Heart left ventricle (tissue), 16 donors: ENCODE data around the gene ZNF536. TPM values are rescaled to one million over a fixed set of nuclear protein-coding genes. Genes with fewer than 3 reads are reported as not detected.
"Not testable (repeated sequence)": the region's sequence is repeated elsewhere in the genome, so short reads cannot be mapped to it uniquely, and the experiment has no call there.

Experiments
- ATAC-seq, 4 donors: fragments of 200-7000 bp; cut with Tn5 transposase; one replicate each; pipeline ENCODE4 v1.9.1; 2020 to 2022; ENCODE audit warnings: moderate library complexity in 4 of 4, mild to moderate bottlenecking in 3 of 4, moderate number of reproducible peaks in 1 of 4
- DNase-seq, 5 donors: peaks; one replicate each; pipeline ENCODE4 v3.0.0-alpha.2; 2020
- H3K27ac ChIP-seq, 12 donors: fragments of 200-600 bp; sonication (generic) in 4 of 12; one replicate each; pipeline versions ENCODE4 v1.5.0 to v1.8.0; 2016 to 2022; ENCODE audit warnings: mild to moderate bottlenecking in 2 of 12
- H3K27me3 ChIP-seq, 9 donors: fragments of 200-600 bp; sonication (generic) in 2 of 9; one replicate each; pipeline versions ENCODE4 v1.5.1 to v1.8.0; 2016 to 2022; ENCODE audit warnings: mild to moderate bottlenecking in 3 of 9
- H3K36me3 ChIP-seq, 9 donors: fragments of 200-600 bp; sonication (generic) in 2 of 9; one replicate each; pipeline versions ENCODE4 v1.5.0 to v1.8.0; 2018 to 2022; ENCODE audit warnings: mild to moderate bottlenecking in 2 of 9
- H3K4me1 ChIP-seq, 12 donors: fragments of 200-600 bp; sonication (generic) in 4 of 12; one replicate each; pipeline versions ENCODE4 v1.5.0 to v1.8.0; 2016 to 2022; ENCODE audit warnings: mild to moderate bottlenecking in 3 of 12
- H3K4me3 ChIP-seq, 12 donors: fragments of 200-600 bp; sonication (generic) in 4 of 12; one replicate each; pipeline versions ENCODE4 v1.5.0 to v1.8.0; 2017 to 2022; ENCODE audit warnings: mild to moderate bottlenecking in 9 of 12, moderate library complexity in 4 of 12
- H3K9me3 ChIP-seq, 12 donors: fragments of 200-600 bp; sonication (generic) in 4 of 12; one replicate each; pipeline versions ENCODE4 v1.5.0 to v1.8.0; 2016 to 2022; ENCODE audit warnings: mild to moderate bottlenecking in 1 of 12
- POLR2A ChIP-seq, 2 donors: fragments of 450-650 bp; IDR thresholded peaks; one replicate each; pipeline ENCODE4 v1.6.1; 2017; ENCODE audit warnings: antibody characterized with exemption in 2 of 2, mild to moderate bottlenecking in 2 of 2, moderate library complexity in 2 of 2
- WGBS, 4 donors: extraction: QIAGEN DNeasy Blood & Tissue Kit in 2 of 4; methylation state at CpG; one replicate each; pipeline versions ENCODE4 v1.1.5 to v1.1.7; 2013 to 2018; 5-methylcytosine and 5-hydroxymethylcytosine counted together
- intact Hi-C, 10 donors: fragments of 100-400 bp; cut with DNase I; formaldehyde crosslinking; loops; one replicate each; pipeline versions ENCODE4 v1.11.1 to v1.14.2; 2022
- polyA plus RNA-seq, 2 donors: library from polyadenylated mRNA; stranded (reverse); fragments of 200-250 nt; gene quantifications; one replicate each; pipeline ENCODE4 v1.2.3, GENCODE V29; 2013
- total RNA-seq, 9 donors: library from RNA; depleted of rRNA in 2 of 9; stranded (reverse); fragments of >200 nt in 2 of 9; fragmentation: NEBNext Ultra II Directional in 3 of 9; extraction: Animal tissue kit (Norgen Biotek cat#: 25700) in 3 of 9; gene quantifications; one replicate each; pipeline versions ENCODE4 v1.1.0 to v1.2.4, GENCODE V29; 2016 to 2023
- TF ChIP-seq, protein P1 (sequence below), 12 donors: fragments of 200-600 bp; sonication (generic) in 4 of 12; IDR thresholded peaks; one replicate each; pipeline versions ENCODE4 v1.5.0 to v1.8.0; 2018 to 2022; ENCODE audit warnings: antibody characterized with exemption in 12 of 12, mild to moderate bottlenecking in 5 of 12
- donor health status: ischemic (EF 13 %, LVEDD 7.1; RV severe dilation, severe dysfunction).
- donor health status: healthy with polysubstance abuse.
- donor health status: DM: no; HTN: yes; CAD: no.
- donor health status: DM: no; HTN: no; CAD: no.
- donor health status: ischemic (EF 25% LVEDD 6.9; RV normal size, moderate dysfunction).
- donor health status: ischemic (EF 25% LVEDD 5.7; RV mildly dilated, moderate dysfunction).
- donor health status: healthy.
- donor health status: DM: yes; HTN: yes; CAD: no.
- donor health status: ischemic (EF 35%, LVEDD 5.7; RV mildly dilated, moderate dysfunction).
- donor health status: nonischemic (EF 11% LVEDD 7.7; RV severe dilation, severe dysfunction).
- donor health status: DM: yes; HTN: yes; CAD: no.
- donor health status: PGD.
- donor health status: ischemic (EF 29% LVEDD 5.4; RV normal size, mild dysfunction).
- donor health status: nonischemic (EF 23%, LVEDD 6.1; RV moderate dilation, normal function).

ZNF536 gene
- total and polyA plus RNA-seq, 11 donors: 0.17 to 10.1 (median 2.0) TPM

DNA sequence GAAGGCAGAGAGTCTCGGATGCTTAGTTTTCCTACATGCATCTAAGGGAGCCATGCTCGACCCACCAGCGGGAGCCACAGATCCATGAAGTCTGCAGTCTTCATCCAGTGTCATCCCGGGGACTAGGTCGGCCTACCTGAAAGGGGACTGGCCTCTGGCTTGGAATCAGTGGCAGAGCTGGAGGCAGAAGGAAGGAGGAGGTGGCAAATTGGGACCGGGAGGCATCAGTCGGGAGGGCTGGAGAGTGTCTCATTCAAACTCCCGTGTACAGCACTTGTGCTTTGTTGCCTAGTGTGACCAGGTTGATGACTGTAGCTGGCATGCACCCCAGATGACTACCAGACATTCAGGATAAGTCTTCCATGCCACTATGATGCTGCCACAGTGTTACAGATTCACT is 26.5 kb upstream of the ZNF536 start:
- no peaks in the 10 kb centered on the region for H3K4me1 ChIP-seq
- no peaks in the 10 kb centered on the region for H3K9me3 ChIP-seq
- no peak for DNase-seq
- ATAC-seq: no peak
- 83 to 87% (median 86%) methylated on average over 8 of the region's 8 CpGs for WGBS, 4 donors
- peaks cover 0 to 4% (median 0%) of the 10 kb centered on the region in 9 donors for H3K27me3 ChIP-seq
- intact Hi-C loops: no loop called here
- TF ChIP-seq, protein P1, sequence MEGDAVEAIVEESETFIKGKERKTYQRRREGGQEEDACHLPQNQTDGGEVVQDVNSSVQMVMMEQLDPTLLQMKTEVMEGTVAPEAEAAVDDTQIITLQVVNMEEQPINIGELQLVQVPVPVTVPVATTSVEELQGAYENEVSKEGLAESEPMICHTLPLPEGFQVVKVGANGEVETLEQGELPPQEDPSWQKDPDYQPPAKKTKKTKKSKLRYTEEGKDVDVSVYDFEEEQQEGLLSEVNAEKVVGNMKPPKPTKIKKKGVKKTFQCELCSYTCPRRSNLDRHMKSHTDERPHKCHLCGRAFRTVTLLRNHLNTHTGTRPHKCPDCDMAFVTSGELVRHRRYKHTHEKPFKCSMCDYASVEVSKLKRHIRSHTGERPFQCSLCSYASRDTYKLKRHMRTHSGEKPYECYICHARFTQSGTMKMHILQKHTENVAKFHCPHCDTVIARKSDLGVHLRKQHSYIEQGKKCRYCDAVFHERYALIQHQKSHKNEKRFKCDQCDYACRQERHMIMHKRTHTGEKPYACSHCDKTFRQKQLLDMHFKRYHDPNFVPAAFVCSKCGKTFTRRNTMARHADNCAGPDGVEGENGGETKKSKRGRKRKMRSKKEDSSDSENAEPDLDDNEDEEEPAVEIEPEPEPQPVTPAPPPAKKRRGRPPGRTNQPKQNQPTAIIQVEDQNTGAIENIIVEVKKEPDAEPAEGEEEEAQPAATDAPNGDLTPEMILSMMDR (IDR thresholded peaks at IDR 0.05): no peak
- TF ChIP-seq POLR2A (IDR thresholded peaks at IDR 0.05): no peak
- H3K4me3 ChIP-seq: no peak overlapping the region
- no peak overlapping the region for H3K27ac ChIP-seq
- H3K36me3 ChIP-seq: no peaks in the 10 kb centered on the region

DNA sequence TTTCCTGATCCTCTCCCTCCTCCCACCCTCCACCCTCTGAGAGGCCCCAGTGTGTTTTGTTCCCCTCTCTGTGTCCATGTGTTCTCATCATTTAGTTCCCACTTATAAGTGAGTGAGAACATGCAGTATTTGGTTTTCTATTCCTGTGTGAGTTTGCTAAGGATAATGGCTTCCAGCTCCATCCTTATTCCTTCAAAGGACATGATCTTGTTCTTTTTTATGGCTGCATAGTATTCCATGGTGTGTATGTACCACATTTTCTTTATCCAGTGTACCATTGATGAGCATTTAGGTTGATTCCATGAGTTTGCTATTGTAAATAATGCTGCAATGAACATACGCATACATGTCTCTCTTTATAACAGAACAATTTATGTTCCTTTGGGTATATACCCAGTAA is 25.7 kb upstream of the ZNF536 start:
- WGBS, 4 donors: 95 to 100% (median 95%) methylated on average over 1 of the region's 1 CpG
- H3K27me3 ChIP-seq, H3K36me3 ChIP-seq, ATAC-seq, H3K4me1 ChIP-seq, intact Hi-C loops, H3K27ac ChIP-seq, H3K4me3 ChIP-seq, H3K9me3 ChIP-seq, DNase-seq: not testable (repeated sequence)

DNA sequence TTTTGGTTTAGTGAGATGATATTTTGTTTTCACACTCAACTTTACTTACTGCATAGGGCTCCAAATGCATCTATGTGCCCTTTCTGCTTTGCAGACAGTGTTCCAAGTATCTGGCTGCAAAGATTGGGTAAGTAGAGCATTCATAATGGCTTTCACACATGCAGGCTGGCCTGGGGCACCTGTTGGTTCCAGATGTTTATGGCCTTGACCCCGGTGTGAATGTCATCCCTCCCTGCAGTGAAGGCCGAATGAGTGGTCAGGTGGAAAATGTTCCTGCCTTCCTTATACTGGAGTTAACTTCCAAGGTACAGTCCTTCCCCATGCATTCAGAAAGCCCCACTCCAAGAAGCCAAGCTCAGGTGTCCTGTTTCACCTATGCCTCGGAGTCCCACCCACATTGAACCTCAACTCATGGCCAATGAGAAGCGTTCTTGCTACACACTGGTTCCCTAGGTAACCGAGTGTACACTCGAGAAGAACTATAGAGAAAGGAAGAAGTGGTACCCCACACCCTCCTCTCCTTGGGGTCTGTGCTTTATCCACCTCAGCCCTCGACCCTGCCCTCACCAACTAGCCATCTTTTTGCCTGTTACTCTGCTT is 23.0 kb upstream of the ZNF536 start:
- no peak overlapping the region for H3K4me3 ChIP-seq
- intact Hi-C loops: no loop called here
- no peaks in the 10 kb centered on the region for H3K9me3 ChIP-seq
- WGBS, 4 donors: 42 to 62% (median 56%) methylated on average over 7 of the region's 7 CpGs
- no peaks in the 10 kb centered on the region for H3K4me1 ChIP-seq
- DNase-seq: no peak
- no peaks in the 10 kb centered on the region for H3K36me3 ChIP-seq
- no peak overlapping the region for H3K27ac ChIP-seq
- peaks cover 0 to 12% (median 0%) of the 10 kb centered on the region in 9 donors for H3K27me3 ChIP-seq
- no peak for ATAC-seq
- TF ChIP-seq POLR2A (IDR thresholded peaks at IDR 0.05): no peak
- TF ChIP-seq, protein P1 (IDR thresholded peaks at IDR 0.05): no peak

DNA sequence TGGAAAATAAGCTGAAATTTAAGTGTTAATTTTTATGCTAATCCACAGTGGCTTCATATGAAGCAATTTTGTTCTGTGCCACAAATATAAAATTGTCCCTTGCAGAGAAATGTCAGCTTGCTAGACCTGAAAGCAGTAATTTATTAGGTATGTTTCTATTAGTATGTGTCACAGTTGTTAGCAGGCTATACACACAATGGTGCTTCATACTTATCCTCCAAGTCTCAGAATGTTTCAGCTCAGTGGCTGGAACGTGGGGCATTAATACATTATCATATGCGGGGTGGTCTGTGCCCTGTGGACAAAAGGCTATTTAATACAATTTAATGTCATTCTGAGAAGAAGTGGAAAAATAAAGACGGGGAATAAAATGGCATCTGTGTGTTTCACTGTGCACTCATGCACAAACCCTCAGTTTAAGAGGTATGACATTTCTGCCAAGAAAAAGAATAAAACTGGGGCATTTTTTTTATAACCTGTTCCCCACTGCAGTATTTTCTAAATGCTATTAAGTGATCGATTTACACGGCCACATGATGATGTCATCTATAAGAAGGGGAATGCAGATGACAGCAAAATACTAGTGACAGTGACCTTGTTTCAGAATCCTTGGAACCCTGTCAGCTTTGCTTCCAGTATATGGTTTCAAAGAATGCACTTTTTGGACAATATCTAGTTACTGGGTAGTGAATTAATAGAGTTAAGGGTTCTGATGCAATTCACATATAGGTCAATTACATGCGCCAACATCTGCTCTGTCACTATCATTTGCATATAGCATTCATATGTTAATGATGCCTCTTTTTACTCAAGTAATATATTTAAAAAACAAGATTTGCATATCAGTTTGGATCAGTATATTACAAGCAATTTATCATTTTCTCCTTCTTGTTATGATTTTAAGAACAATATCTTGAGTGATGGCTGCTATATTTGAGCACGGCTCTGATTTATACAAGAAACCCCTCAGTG is 21.2 kb upstream of the ZNF536 start:
- H3K36me3 ChIP-seq: no peaks in the 10 kb centered on the region
- H3K4me3 ChIP-seq: no peak overlapping the region
- no peaks in the 10 kb centered on the region for H3K4me1 ChIP-seq
- ATAC-seq (no peak), DNase-seq (no peak)
- H3K9me3 ChIP-seq: no peaks in the 10 kb centered on the region
- H3K27ac ChIP-seq: no peak overlapping the region
- intact Hi-C loops: no loop called here
- TF ChIP-seq, protein P1 (IDR thresholded peaks at IDR 0.05): no peak
- no peak for TF ChIP-seq POLR2A (IDR thresholded peaks at IDR 0.05)
- WGBS, 4 donors: 72 to 78% (median 75%) methylated on average over 7 of the region's 7 CpGs
- peaks cover 0 to 12% (median 0%) of the 10 kb centered on the region in 9 donors for H3K27me3 ChIP-seq
